Neural cell (in vitro differentiated cells): Measurements from ENCODE around the gene FIGNL1. TPM values are rescaled to one million over a fixed set of nuclear protein-coding genes. Genes with fewer than 3 reads are reported as not detected.

Source experiments
- H2AFZ ChIP-seq: fragments of 200-600, 300-800 bp; sonication (generic), shearing (Covaris generic); 2 replicates; pipeline ENCODE4 v1.6.0; 2014; ENCODE audit warnings: low read depth, mild to moderate bottlenecking, antibody characterized with exemption, low read length, moderate library complexity
- H3F3A ChIP-seq: fragments of 200-600 bp; shearing (Covaris generic); 2 replicates; pipeline ENCODE4 v1.6.1; 2016; ENCODE audit warnings: mild to moderate bottlenecking, moderate library complexity, mixed read lengths, antibody characterized with exemption, low read length; ENCODE audit not compliant: insufficient read depth, poor library complexity, severe bottlenecking
- H3K27ac ChIP-seq: fragments of 200-600, 300-800 bp; sonication (generic), shearing (Covaris generic); 2 replicates; pipeline ENCODE4 v1.5.1; 2014; ENCODE audit warnings: mild to moderate bottlenecking, low read length, moderate library complexity
- H3K27me3 ChIP-seq: fragments of 300-800, 200-600 bp; sonication (generic), shearing (Covaris generic); 2 replicates; pipeline ENCODE4 v1.6.0; 2014; ENCODE audit warnings: mild to moderate bottlenecking, low read depth, low read length, moderate library complexity; ENCODE audit not compliant: insufficient read depth
- H3K36me3 ChIP-seq: fragments of 300-800, 200-600 bp; sonication (generic), shearing (Covaris generic); 2 replicates; pipeline ENCODE4 v1.5.1; 2014; ENCODE audit warnings: mild to moderate bottlenecking, antibody characterized with exemption, low read length, moderate library complexity; ENCODE audit not compliant: insufficient read depth
- H3K4me2 ChIP-seq: fragments of 300-800, 200-600 bp; sonication (generic), shearing (Covaris generic); 2 replicates; pipeline ENCODE4 v1.6.0; 2014; ENCODE audit warnings: mild to moderate bottlenecking, low read length
- H3K4me3 ChIP-seq: fragments of 300-800, 200-600 bp; sonication (generic), shearing (Covaris generic); 2 replicates; pipeline ENCODE4 v1.5.1; 2014; ENCODE audit warnings: mild to moderate bottlenecking, low read length, moderate library complexity
- H3K79me2 ChIP-seq: fragments of 200-600 bp; shearing (Covaris generic); replicated peaks from 2 replicates; pipeline ENCODE4 v1.6.0; 2014; ENCODE audit warnings: mild to moderate bottlenecking, low read length, moderate library complexity; ENCODE audit not compliant: insufficient read depth
- H3K9ac ChIP-seq: fragments of 300-800, 200-600 bp; sonication (generic), shearing (Covaris generic); 2 replicates; pipeline ENCODE4 v1.6.1; 2016; ENCODE audit warnings: mild to moderate bottlenecking, low read length, mixed read lengths
- H3K9me2 ChIP-seq: fragments of 200-600 bp; shearing (Covaris generic); 2 replicates; pipeline ENCODE4 v1.6.1; 2016; ENCODE audit warnings: mild to moderate bottlenecking, low read length, mixed read lengths; ENCODE audit not compliant: insufficient read depth
- H3K9me3 ChIP-seq: fragments of 200-600, 300-800 bp; sonication (generic), shearing (Covaris generic); 2 replicates; pipeline ENCODE4 v1.6.1; 2016; ENCODE audit warnings: mild to moderate bottlenecking, mixed run types, low read length, moderate library complexity, mixed read lengths
- H4K20me1 ChIP-seq: fragments of 200-600 bp; shearing (Covaris generic); 2 replicates; pipeline ENCODE4 v1.6.1; 2016; ENCODE audit warnings: mild to moderate bottlenecking, mixed run types; ENCODE audit not compliant: insufficient read depth
- EP300 ChIP-seq: fragments of 450-650 bp; conservative IDR thresholded peaks from 2 replicates; pipeline ENCODE4 v1.6.1; 2014; ENCODE audit warnings: antibody characterized with exemption, mild to moderate bottlenecking, moderate library complexity; ENCODE audit not compliant: poor library complexity, severe bottlenecking
- EZH2 ChIP-seq: fragments of 200-600, 300-800 bp; shearing (Covaris generic), sonication (generic); IDR thresholded peaks from 2 replicates; pipeline ENCODE4 v1.6.1; 2014; ENCODE audit warnings: antibody characterized with exemption, low read length, borderline replicate concordance, mild to moderate bottlenecking; ENCODE audit not compliant: insufficient read depth, poor library complexity, severe bottlenecking
- MXI1 ChIP-seq: fragments of 450-650 bp; conservative IDR thresholded peaks from 2 replicates; pipeline ENCODE4 v1.6.1; 2014; ENCODE audit warnings: antibody characterized with exemption, mild to moderate bottlenecking; ENCODE audit not compliant: poor library complexity, severe bottlenecking
- POLR2AphosphoS5 ChIP-seq: IDR thresholded peaks from 2 replicates; pipeline ENCODE4 v1.6.1; 2012
- RAD21 ChIP-seq: fragments of 450-650 bp; conservative IDR thresholded peaks from 2 replicates; pipeline ENCODE4 v1.6.1; 2014; ENCODE audit warnings: antibody characterized with exemption, mild to moderate bottlenecking, moderate library complexity
- SMC3 ChIP-seq: fragments of 450-650 bp; conservative IDR thresholded peaks from 2 replicates; pipeline ENCODE4 v1.6.1; 2014; ENCODE audit warnings: antibody characterized with exemption, mild to moderate bottlenecking, moderate library complexity; ENCODE audit not compliant: poor library complexity
- TAF1 ChIP-seq: IDR thresholded peaks from 2 replicates; pipeline ENCODE4 v1.6.1; 2012; ENCODE audit warnings: low read depth
- polyA plus RNA-seq: library from polyadenylated mRNA; depleted of rRNA; stranded (reverse); fragments of >200 nt; gene quantifications from 2 replicates; pipeline ENCODE4 v1.2.3, GENCODE V29; 2014
- TF ChIP-seq, protein P1 (sequence below): fragments of 450-650 bp; IDR thresholded peaks from 2 replicates; pipeline ENCODE4 v1.5.1; 2014; ENCODE audit warnings: antibody characterized with exemption, mild to moderate bottlenecking, moderate library complexity; ENCODE audit not compliant: poor library complexity, severe bottlenecking
- TF ChIP-seq, protein P2 (sequence below): IDR thresholded peaks from 2 replicates; pipeline ENCODE4 v1.6.1; 2012; ENCODE audit warnings: borderline replicate concordance

FIGNL1 gene
- polyA plus RNA-seq, 1 donor from 2014 or later: 32.8 TPM

DNA sequence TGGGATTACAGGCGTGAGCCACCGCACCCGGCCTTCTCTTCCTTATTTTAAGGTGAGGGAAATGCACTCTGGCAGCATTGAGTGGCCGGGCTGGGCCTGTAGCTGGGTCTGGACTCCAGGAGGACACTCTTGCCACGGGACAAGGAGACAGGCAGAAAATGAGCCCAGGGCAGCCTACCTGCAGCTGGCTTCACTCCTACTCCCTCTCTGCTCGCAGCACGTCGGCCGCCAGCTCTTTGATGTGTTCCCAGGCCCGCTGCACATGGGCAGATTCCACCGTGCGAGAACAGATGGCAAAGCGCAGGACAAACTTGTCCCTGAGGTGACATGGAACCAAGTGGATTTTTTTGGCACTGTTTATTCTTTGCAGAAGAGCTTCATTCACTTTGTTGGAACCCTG is 12.9 kb upstream of the FIGNL1 start:
- no peaks in the 10 kb centered on the region for H3K79me2 ChIP-seq
- no peak overlapping the region for H3K9ac ChIP-seq
- H3K4me2 ChIP-seq: no peak overlapping the region
- H3K27ac ChIP-seq: no peak overlapping the region
- no peaks in the 10 kb centered on the region for H3K9me3 ChIP-seq
- H3F3A ChIP-seq: no peaks in the 10 kb centered on the region
- TF ChIP-seq, protein P1, sequence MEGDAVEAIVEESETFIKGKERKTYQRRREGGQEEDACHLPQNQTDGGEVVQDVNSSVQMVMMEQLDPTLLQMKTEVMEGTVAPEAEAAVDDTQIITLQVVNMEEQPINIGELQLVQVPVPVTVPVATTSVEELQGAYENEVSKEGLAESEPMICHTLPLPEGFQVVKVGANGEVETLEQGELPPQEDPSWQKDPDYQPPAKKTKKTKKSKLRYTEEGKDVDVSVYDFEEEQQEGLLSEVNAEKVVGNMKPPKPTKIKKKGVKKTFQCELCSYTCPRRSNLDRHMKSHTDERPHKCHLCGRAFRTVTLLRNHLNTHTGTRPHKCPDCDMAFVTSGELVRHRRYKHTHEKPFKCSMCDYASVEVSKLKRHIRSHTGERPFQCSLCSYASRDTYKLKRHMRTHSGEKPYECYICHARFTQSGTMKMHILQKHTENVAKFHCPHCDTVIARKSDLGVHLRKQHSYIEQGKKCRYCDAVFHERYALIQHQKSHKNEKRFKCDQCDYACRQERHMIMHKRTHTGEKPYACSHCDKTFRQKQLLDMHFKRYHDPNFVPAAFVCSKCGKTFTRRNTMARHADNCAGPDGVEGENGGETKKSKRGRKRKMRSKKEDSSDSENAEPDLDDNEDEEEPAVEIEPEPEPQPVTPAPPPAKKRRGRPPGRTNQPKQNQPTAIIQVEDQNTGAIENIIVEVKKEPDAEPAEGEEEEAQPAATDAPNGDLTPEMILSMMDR: no peak
- no peak for TF ChIP-seq TAF1
- TF ChIP-seq MXI1: no peak
- no peak for TF ChIP-seq RAD21
- no peak for TF ChIP-seq POLR2AphosphoS5
- TF ChIP-seq, protein P2, sequence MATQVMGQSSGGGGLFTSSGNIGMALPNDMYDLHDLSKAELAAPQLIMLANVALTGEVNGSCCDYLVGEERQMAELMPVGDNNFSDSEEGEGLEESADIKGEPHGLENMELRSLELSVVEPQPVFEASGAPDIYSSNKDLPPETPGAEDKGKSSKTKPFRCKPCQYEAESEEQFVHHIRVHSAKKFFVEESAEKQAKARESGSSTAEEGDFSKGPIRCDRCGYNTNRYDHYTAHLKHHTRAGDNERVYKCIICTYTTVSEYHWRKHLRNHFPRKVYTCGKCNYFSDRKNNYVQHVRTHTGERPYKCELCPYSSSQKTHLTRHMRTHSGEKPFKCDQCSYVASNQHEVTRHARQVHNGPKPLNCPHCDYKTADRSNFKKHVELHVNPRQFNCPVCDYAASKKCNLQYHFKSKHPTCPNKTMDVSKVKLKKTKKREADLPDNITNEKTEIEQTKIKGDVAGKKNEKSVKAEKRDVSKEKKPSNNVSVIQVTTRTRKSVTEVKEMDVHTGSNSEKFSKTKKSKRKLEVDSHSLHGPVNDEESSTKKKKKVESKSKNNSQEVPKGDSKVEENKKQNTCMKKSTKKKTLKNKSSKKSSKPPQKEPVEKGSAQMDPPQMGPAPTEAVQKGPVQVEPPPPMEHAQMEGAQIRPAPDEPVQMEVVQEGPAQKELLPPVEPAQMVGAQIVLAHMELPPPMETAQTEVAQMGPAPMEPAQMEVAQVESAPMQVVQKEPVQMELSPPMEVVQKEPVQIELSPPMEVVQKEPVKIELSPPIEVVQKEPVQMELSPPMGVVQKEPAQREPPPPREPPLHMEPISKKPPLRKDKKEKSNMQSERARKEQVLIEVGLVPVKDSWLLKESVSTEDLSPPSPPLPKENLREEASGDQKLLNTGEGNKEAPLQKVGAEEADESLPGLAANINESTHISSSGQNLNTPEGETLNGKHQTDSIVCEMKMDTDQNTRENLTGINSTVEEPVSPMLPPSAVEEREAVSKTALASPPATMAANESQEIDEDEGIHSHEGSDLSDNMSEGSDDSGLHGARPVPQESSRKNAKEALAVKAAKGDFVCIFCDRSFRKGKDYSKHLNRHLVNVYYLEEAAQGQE: no peak
- TF ChIP-seq EZH2: no peak
- TF ChIP-seq EP300: no peak
- no peak for TF ChIP-seq SMC3
- no peaks in the 10 kb centered on the region for H3K27me3 ChIP-seq
- H3K36me3 ChIP-seq: no peaks in the 10 kb centered on the region
- H4K20me1 ChIP-seq: no peaks in the 10 kb centered on the region
- H2AFZ ChIP-seq: no peak overlapping the region
- H3K4me3 ChIP-seq: no peak overlapping the region
- no peaks in the 10 kb centered on the region for H3K9me2 ChIP-seq

DNA sequence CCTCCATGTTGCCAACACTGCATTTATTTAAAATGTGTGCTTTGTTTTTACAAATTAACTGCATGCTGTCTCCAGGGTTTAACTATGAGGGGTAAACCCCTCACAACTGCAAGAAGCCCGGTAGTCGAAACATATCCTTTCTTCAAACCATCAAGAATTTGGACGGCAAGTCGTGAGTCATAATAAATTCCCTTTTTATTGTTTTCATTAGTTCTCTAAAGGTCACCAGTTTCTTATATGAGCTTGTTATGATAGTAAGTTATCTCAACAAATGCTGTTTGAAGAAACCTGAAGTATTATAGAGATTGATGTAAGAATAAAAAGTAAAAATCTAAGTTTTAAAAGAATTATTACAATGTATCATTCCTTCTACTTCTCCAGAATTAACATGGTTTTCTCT is 12.2 kb upstream of the FIGNL1 start:
- H3F3A ChIP-seq: no peaks in the 10 kb centered on the region
- no peaks in the 10 kb centered on the region for H3K79me2 ChIP-seq
- no peak overlapping the region for H3K27ac ChIP-seq
- H3K9me3 ChIP-seq: no peaks in the 10 kb centered on the region
- H2AFZ ChIP-seq: no peak overlapping the region
- no peak for TF ChIP-seq RAD21
- no peak for TF ChIP-seq EZH2
- TF ChIP-seq SMC3: no peak
- no peak for TF ChIP-seq POLR2AphosphoS5
- TF ChIP-seq, protein P1: no peak
- TF ChIP-seq, protein P2: no peak
- no peak for TF ChIP-seq EP300
- no peak for TF ChIP-seq TAF1
- no peak for TF ChIP-seq MXI1
- H3K4me3 ChIP-seq: no peak overlapping the region
- no peaks in the 10 kb centered on the region for H3K9me2 ChIP-seq
- H3K4me2 ChIP-seq: no peak overlapping the region
- no peaks in the 10 kb centered on the region for H4K20me1 ChIP-seq
- H3K27me3 ChIP-seq: no peaks in the 10 kb centered on the region
- H3K36me3 ChIP-seq: no peaks in the 10 kb centered on the region
- no peak overlapping the region for H3K9ac ChIP-seq
